Stimulated activated CD4-positive, alpha-beta T cell treated with anti-CD3 and anti-CD28 coated beads, Interleukin-12 subunit alpha, Interleukin-12 subunit beta, amount 100 ng/mL, for 24 hours (primary cell): ENCODE results near the gene SLC28A3.

Source experiments
- DNase-seq, 2 experiments: peaks; one replicate each; pipeline ENCODE4 v3.0.0-alpha.2; 2020; ENCODE audit warnings: low read depth in 2 of 2

Gene SLC28A3

GRCh38 chr9:84343111-84343521, 2.6 kb upstream of the SLC28A3 start:
- DNase-seq, result no peak

- DNase-seq, result no peak
These were observed 596 bp downstream of the SLC28A3 start for GRCh38 chr9:84339962-84340361.

GRCh38 chr9:84339503-84339902, 1.1 kb downstream of the SLC28A3 start:
- no peak for DNase-seq

- DNase-seq, result no peak
These were observed 1.8 kb downstream of the SLC28A3 start for GRCh38 chr9:84338792-84339191.

- no peak for DNase-seq
These were observed 3.3 kb downstream of the SLC28A3 start for GRCh38 chr9:84337252-84337651.

GRCh38 chr9:84331119-84331809, 9.3 kb downstream of the SLC28A3 start:
- no peak for DNase-seq

GRCh38 chr9:84330246-84330645, 10.3 kb downstream of the SLC28A3 start:
- DNase-seq, result no peak

GRCh38 chr9:84327184-84327583, 13.4 kb downstream of the SLC28A3 start:
- DNase-seq, result no peak

- no peak for DNase-seq
These were observed 15.1 kb downstream of the SLC28A3 start for GRCh38 chr9:84325347-84325973.

- DNase-seq, result no peak
These were observed 15.7 kb downstream of the SLC28A3 start for GRCh38 chr9:84324811-84325210.

- DNase-seq, result no peak
These were observed 16.7 kb downstream of the SLC28A3 start for GRCh38 chr9:84323858-84324257.

- DNase-seq, result no peak
These were observed 17.7 kb downstream of the SLC28A3 start for GRCh38 chr9:84322828-84323227.

- DNase-seq, result no peak
These were observed 20.3 kb downstream of the SLC28A3 start for GRCh38 chr9:84320231-84320630.

GRCh38 chr9:84319632-84320031, 20.9 kb downstream of the SLC28A3 start:
- no peak for DNase-seq

- no peak for DNase-seq
These were observed 21.6 kb downstream of the SLC28A3 start for GRCh38 chr9:84318981-84319380.

- no peak for DNase-seq
These were observed 23.0 kb downstream of the SLC28A3 start for GRCh38 chr9:84317563-84317962.

- peak; percentile 31 to 52 for DNase-seq
These were observed 25.2 kb downstream of the SLC28A3 start for GRCh38 chr9:84315278-84315877.

GRCh38 chr9:84314306-84314705, 26.3 kb downstream of the SLC28A3 start:
- no peak for DNase-seq

GRCh38 chr9:84310883-84311282, 29.7 kb downstream of the SLC28A3 start:
- no peak for DNase-seq

GRCh38 chr9:84305497-84306131, 34.9 kb downstream of the SLC28A3 start:
- no peak for DNase-seq

GRCh38 chr9:84304166-84304565, 36.4 kb downstream of the SLC28A3 start:
- DNase-seq, result no peak

- no peak for DNase-seq
These were observed 37.5 kb downstream of the SLC28A3 start for GRCh38 chr9:84303061-84303460.

- no peak for DNase-seq
These were observed 38.7 kb downstream of the SLC28A3 start for GRCh38 chr9:84301851-84302250.
